NCI-H146 (cell line): ENCODE results near the gene TMEM140.
"Not testable (repeated sequence)": the region's sequence is repeated elsewhere in the genome, so short reads cannot be mapped to it uniquely, and the experiment has no call there.

Experiments used
- DNase-seq: peaks from one replicate; lab custom pipeline; 2025; lab: John Stamatoyannopoulos, UW

TMEM140 gene

GRCh38 chr7:135158874-135159273 lies 11.0 kb downstream of the TMEM140 start:
- no peak for DNase-seq

DNA sequence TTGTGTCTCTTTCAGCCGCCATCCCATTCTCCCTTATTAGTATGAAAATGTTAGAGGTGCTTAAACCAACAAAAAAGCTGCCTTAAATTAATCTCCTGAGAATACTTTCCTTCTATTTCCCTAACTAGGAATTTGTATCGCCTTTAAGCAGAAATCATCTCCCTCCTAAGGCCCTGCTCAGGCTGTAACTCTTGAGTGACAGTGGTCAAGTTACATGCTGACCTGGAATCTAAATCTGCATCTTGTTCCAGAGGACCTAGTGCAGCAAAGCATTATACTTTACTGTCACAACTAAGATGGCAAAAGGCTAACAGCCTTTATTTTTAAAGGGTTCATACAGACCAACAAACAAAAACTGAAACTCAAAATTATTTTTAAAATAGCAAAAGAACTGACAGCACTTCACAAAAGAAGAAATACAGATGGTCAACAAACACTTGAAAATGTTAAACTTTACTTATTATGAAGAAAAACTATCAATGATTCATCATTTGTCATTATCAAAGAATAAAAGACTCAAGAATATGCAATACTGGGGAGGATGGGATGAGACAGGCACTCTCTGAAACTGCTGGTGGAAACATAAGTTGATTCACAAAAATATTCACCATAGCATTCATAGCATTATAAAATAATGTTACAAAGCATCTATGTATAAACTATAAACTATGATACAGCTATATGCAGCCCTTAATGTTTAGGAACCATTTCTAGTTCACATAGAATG lies 11.7 kb downstream of the TMEM140 start:
- DNase-seq, result no peak

DNA sequence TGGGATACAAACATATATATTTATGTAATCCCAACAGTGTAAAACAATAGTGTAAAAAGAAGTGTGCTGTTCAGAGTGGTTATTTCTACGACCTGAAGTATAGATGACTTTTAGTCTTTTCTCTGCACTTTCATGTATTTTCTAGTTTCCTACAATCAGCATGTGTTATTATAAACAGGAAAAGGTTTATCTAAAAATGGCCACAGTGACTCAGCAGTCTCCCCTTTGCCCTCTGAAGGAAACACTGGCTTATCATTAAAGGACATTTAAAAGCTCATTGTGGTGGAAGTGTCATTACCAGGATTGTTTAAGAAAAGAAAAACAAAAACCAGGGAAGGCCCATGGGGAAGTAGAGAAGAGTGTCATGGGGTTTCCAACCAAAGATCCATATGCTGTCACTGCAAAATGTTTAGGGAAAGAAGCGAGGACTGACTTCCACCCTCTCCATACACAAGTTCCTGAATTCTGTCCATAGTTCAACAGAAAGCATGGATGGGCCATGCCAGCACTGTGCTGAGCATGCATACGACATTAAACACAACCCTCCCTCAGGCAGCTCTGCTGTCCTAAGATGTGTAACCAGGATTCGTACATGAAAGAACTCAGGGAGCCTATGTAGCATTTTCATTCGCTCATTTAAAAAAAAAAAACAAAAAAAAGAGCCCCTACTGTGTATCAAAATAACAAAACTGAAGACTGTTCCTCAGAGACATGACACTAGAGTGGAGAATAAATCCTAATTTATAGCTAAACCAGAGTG lies 12.4 kb downstream of the TMEM140 start:
- DNase-seq, result no peak

DNA sequence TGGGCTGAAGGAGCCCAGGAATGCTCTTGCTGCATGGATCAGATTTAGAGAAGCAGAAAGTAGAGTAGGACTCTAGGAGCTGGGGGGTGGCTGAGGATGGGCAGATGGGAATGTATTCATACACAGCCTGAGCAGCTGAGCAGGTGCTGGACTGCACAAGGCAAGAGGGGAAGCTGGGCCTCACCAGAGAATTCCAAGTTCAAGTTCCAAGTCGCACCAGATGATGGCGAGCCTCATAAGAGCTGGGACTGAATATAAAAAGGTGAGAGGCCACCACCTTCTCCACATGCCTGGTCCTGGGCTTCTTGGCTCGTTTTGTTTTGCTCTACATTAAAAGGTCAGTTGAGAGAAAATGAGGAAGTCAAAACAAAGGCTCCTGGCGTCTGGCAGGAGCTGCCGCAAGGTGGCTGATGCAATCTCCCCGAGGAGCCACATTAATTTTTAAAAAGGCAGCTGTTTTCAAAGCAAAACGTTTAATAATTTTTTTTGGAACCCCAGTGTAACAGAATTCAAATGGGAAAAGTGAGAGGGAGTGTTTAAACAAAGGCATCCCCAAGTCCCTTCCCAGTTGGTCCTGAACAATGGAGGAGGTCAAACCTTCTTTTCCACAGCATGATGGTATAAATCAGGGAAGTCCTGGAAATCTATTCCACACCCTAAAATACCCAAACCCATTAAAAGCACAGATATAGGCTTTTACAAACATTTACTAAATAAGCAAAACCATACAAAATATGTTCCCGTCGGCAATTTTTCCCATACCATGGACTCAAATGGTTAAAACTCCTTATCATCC lies 13.2 kb downstream of the TMEM140 start:
- DNase-seq, result no peak

GRCh38 chr7:135161669-135162068 lies 13.8 kb downstream of the TMEM140 start:
- no peak for DNase-seq

- no peak for DNase-seq
Measured at GRCh38 chr7:135162382-135163001, 14.6 kb downstream of the TMEM140 start.

- DNase-seq, result no peak
Measured at GRCh38 chr7:135164357-135165061, 16.6 kb downstream of the TMEM140 start.

- no peak for DNase-seq
Measured at GRCh38 chr7:135165862-135166261, 18.0 kb downstream of the TMEM140 start.

GRCh38 chr7:135166338-135166990 lies 18.6 kb downstream of the TMEM140 start:
- no peak for DNase-seq

DNA sequence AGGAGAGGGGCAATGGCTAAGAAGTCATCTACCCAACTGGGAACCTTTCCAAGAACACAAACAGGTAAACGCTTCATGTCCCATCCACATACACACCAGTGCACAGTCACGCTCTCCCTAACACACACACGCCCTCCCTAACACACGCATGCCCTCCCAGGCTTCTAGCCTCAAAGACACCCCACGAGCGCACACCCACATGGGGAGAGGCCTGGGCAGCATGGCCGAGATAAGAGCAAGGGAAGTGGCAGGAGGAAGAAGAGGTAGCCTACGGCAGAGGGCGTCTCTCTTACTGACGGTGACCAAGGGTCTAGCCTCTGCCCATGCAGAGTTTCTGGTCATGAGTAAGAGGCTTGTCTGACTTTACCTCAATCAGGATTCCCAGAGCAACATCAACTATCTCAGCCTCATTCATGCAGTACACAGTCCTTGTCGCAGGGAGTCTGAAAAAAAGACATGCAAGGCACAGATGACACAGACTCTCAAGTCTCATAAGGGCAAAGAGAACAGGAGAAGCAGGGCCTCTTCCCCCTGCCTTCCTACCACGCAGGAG lies 19.6 kb downstream of the TMEM140 start:
- no peak for DNase-seq

DNA sequence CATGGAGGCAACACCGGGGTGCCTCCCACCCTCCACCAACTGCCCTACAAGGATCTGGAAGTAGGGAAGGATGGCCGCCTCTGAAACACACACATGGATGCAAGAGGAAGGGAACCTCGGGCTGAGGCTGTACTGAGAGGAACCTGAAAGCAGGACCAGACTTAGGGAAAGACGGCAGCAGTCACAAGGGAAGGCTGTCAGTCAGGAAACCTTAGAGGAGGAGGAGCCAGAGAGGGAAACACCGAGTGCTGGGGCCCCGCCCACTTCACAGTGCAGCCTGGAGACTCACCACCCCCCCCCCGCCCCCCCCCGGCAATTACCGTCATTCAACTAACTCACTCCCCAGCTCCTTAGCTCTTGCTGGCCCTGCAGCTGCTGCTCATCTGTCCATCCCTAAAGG lies 20.1 kb downstream of the TMEM140 start:
- no peak for DNase-seq

DNA sequence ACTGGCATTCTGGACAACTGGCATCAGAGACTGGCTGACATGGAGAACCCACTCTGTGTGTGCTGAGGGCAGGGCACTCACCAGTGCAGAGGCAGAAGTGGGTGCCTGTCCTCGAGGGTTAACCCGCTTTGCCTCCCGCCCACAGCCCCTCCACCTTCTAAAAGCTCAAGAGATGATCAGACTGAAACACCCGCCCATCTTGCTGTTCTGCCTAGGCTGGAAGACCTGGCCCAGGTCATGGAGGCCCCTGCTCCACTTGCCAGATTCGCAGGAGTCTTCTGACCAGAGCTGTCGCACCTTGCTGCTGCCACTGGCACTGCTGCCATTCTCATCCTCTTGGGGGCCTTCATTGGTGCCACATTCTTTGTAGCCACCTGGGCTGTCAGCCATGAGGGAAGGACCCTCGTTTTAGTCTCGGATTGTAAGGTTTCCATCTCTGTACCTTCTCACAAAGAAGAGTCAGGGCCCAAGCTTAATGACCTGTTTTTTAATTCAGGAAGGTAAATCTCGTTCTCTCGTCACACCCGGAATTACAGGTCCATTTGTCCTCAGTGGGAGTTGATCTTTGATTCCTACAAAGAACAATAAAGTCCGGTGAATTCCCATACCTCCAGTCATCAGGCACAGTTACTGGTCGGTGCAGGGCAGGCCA lies 20.7 kb downstream of the TMEM140 start:
- DNase-seq, result no peak

- DNase-seq, result peak; percentile 19
Measured at GRCh38 chr7:135169141-135169963, 21.5 kb downstream of the TMEM140 start.

- no peak for DNase-seq
Measured at GRCh38 chr7:135169964-135170273, 22.0 kb downstream of the TMEM140 start.

GRCh38 chr7:135170274-135170997 lies 22.6 kb downstream of the TMEM140 start, which contains the start of gene CYREN:
TSS of gene CYREN (minus strand) at chr7:135170707. CDS start at chr7:135168922, 1,785 bp downstream.
- DNase-seq, result peak; percentile 95

DNA sequence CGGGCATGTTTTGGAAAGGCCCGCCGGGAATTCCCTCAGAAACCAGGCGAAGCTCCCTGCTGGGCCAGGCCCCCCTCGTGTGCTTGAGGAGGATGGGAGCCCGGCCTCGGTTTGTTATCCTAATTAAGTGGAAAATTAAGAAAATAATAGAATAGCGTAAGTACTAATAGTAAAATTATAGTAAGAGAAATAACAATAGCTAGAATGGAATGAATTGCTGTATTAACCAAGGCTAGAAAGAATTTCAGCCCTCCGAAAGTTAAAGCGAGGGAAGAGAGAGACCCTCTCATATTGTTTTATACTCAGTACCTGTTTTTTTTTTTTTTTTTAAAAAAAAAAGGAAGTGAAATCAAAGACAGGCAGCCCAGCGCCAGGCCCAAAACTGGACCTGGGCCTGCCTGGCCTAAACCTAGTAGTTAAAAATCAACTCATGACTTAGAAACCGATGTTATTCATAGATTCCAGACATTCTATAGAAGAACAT lies 23.2 kb downstream of the TMEM140 start:
- not testable (repeated sequence) for DNase-seq

GRCh38 chr7:135171581-135172291 lies 23.9 kb downstream of the TMEM140 start:
- DNase-seq, result not testable (repeated sequence)

DNA sequence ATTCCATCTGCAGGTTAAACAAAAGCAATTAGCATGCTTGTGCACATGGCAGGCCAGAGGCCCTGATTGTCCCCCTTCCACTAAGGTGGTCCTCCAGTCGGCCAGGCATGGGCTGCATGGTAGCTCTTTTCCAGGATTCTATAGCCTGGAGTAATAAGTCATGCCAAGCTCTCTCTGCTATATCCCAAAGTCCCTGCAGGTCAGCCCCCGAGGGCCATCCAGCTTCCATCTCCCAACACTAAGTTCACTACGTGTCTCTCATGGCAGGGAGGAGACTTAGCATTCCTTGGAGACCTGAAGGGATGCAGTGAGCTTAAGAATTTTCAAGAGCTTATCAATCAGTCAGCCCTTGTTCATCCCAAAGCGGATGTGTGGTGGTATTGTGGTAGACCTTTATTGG lies 26.0 kb downstream of the TMEM140 start:
- not testable (repeated sequence) for DNase-seq
